ENCODE data around the gene CFAP46. TPM values are rescaled to one million over a fixed set of nuclear protein-coding genes. Genes with fewer than 3 reads are reported as not detected.

Gene CFAP46
- total and polyA plus RNA-seq, 2 donors (not counting 1 experiment from before 2014, with no cell fraction given): 0.07 TPM; not detected in 1

GRCh38 chr10:132979491-132980425, 37.4 kb upstream of the CFAP46 start:
- ChIA-PET CTCF (no interaction called here), POLR2A (no interaction called here)
- Histone ChIP-seq H3K4me1 (ENCODE audit: control insufficient read depth in 2 of 2, insufficient read depth in 2 of 2, low read length in 2 of 2) (no peaks in the 10 kb centered on the region), H3K79me2 (ENCODE audit: control insufficient read depth, insufficient read depth, low read length) (no peaks in the 10 kb centered on the region), H3K4me3 (ENCODE audit: control extremely low read depth in 1 of 5, extremely low read depth in 1 of 5, insufficient read depth in 1 of 5, low read depth in 2 of 5, low read length in 4 of 5) (no peak overlapping the region), H3K4me2 (replicated peaks; ENCODE audit: low read depth, low read length, poor library complexity, severe bottlenecking) (no peak overlapping the region), H3K27me3 (replicated peaks in 1 of 4; ENCODE audit: control extremely low read depth in 1 of 4, control insufficient read depth in 3 of 4, insufficient read depth in 4 of 4, low read length in 3 of 4) (peaks cover 0 to 2% (median 0%) of the 10 kb centered on the region in 4 experiments), H3K27ac (ENCODE audit: low read length in 2 of 2) (no peak overlapping the region), H4K20me1 (ENCODE audit: control insufficient read depth, insufficient read depth, low read length, poor library complexity, severe bottlenecking) (no peaks in the 10 kb centered on the region), H3K9me3 (ENCODE audit: control extremely low read depth in 1 of 3, control insufficient read depth in 2 of 3, insufficient read depth in 1 of 3, low read length in 2 of 3) (peaks cover 0 to 4% (median 0%) of the 10 kb centered on the region in 3 donors), H3K9ac (ENCODE audit: low read length) (no peak overlapping the region), H2AFZ (ENCODE audit: insufficient read depth, low read depth, low read length, poor library complexity, severe bottlenecking) (no peak overlapping the region), H3K36me3 (replicated peaks in 1 of 2; ENCODE audit: control extremely low read depth in 1 of 2, control insufficient read depth in 1 of 2, extremely low read depth in 1 of 2, insufficient read depth in 2 of 2, low read length in 1 of 2) (no peaks in the 10 kb centered on the region)
- Mint-ChIP-seq H3K27ac (no peak overlapping the region), H3K9me3 (ENCODE audit: insufficient read depth) (no peaks in the 10 kb centered on the region), H3K27me3 (peaks cover 13% of the 10 kb centered on the region), H3K4me1 (no peaks in the 10 kb centered on the region), H3K4me3 (no peak overlapping the region)
- WGBS (ENCODE audit: insufficient coverage): 82% methylated on average over 22 of the region's 24 CpGs
- intact Hi-C loops (cut with micrococcal nuclease): no loop called here
- no peak for DNase-seq
- TF ChIP-seq CTCF (IDR thresholded peaks at IDR 0.05) (no peak), EZH2 (IDR thresholded peaks at IDR 0.05; ENCODE audit: borderline replicate concordance, insufficient read depth, low read depth, low read length, poor library complexity, severe bottlenecking) (no peak)
- no peak for ATAC-seq (ENCODE audit: low read depth)

GRCh38 chr10:132978542-132978941, 36.2 kb upstream of the CFAP46 start:
- H3K9ac ChIP-seq (ENCODE audit: low read length): no peak overlapping the region
- Mint-ChIP-seq H3K27ac (no peak overlapping the region), H3K4me1 (no peaks in the 10 kb centered on the region), H3K9me3 (ENCODE audit: insufficient read depth) (no peaks in the 10 kb centered on the region), H3K27me3 (peaks cover 13% of the 10 kb centered on the region), H3K4me3 (no peak overlapping the region)
- no peak overlapping the region for H3K4me3 ChIP-seq (ENCODE audit: control extremely low read depth in 1 of 5, extremely low read depth in 1 of 5, insufficient read depth in 1 of 5, low read depth in 2 of 5, low read length in 4 of 5)
- H3K79me2 ChIP-seq (ENCODE audit: control insufficient read depth, insufficient read depth, low read length): no peaks in the 10 kb centered on the region
- H3K9me3 ChIP-seq (ENCODE audit: control extremely low read depth in 1 of 3, control insufficient read depth in 2 of 3, insufficient read depth in 1 of 3, low read length in 2 of 3): peaks cover 0 to 4% (median 0%) of the 10 kb centered on the region in 3 donors
- H3K27me3 ChIP-seq (replicated peaks in 1 of 4; ENCODE audit: control extremely low read depth in 1 of 4, control insufficient read depth in 3 of 4, insufficient read depth in 4 of 4, low read length in 3 of 4): peaks cover 0 to 2% (median 0%) of the 10 kb centered on the region in 4 experiments
- POLR2A ChIA-PET: no interaction called here
- DNase-seq (no peak), ATAC-seq (ENCODE audit: low read depth) (no peak)
- H3K4me1 ChIP-seq (ENCODE audit: control insufficient read depth in 2 of 2, insufficient read depth in 2 of 2, low read length in 2 of 2): no peaks in the 10 kb centered on the region
- no peak overlapping the region for H3K4me2 ChIP-seq (replicated peaks; ENCODE audit: low read depth, low read length, poor library complexity, severe bottlenecking)
- H3K36me3 ChIP-seq (replicated peaks in 1 of 2; ENCODE audit: control extremely low read depth in 1 of 2, control insufficient read depth in 1 of 2, extremely low read depth in 1 of 2, insufficient read depth in 2 of 2, low read length in 1 of 2): no peaks in the 10 kb centered on the region
- no peak for TF ChIP-seq EZH2 (IDR thresholded peaks at IDR 0.05; ENCODE audit: borderline replicate concordance, insufficient read depth, low read depth, low read length, poor library complexity, severe bottlenecking)
- no peak for TF ChIP-seq CTCF (IDR thresholded peaks at IDR 0.05)
- no peak overlapping the region for H2AFZ ChIP-seq (ENCODE audit: insufficient read depth, low read depth, low read length, poor library complexity, severe bottlenecking)
- CTCF ChIA-PET: no interaction called here
- intact Hi-C loops (cut with micrococcal nuclease): no loop called here
- no peak overlapping the region for H3K27ac ChIP-seq (ENCODE audit: low read length in 2 of 2)
- H4K20me1 ChIP-seq (ENCODE audit: control insufficient read depth, insufficient read depth, low read length, poor library complexity, severe bottlenecking): no peaks in the 10 kb centered on the region
- 80% methylated on average over 5 of the region's 9 CpGs for WGBS (ENCODE audit: insufficient coverage)
